Measurements from ENCODE around the gene COBLL1.
"Not testable (repeated sequence)": the region's sequence is repeated elsewhere in the genome, so short reads cannot be mapped to it uniquely, and the experiment has no call there.

The COBLL1 gene

GRCh38 chr2:164780611-164781178, 60.9 kb downstream of the COBLL1 start:
- no peak for DNase-seq

- no peak for DNase-seq
Measured at GRCh38 chr2:164779383-164780057, 62.1 kb downstream of the COBLL1 start.

GRCh38 chr2:164778723-164779122, 62.9 kb downstream of the COBLL1 start:
- no peak for DNase-seq

- no peak for DNase-seq
Measured at GRCh38 chr2:164777847-164778461, 63.7 kb downstream of the COBLL1 start.

DNA sequence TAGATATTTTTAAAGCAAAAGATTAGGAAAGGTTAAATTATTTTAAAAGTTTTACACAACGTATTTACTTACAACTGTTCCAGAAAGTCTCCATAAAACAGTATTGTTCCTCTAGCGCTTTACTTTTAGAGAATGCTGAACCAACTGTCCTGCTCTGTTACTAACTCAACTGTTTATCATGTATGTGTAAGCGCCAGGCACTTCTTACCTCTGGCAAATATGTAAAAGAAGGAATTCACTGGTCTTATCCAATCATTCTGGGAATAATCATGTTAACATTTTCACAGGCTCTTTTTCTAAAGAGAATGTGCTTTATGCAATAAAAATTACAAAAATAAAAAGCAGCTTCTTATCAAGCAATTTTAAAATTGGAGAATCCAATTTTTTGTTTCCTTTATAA, 68.0 kb downstream of the COBLL1 start:
- DNase-seq, result no peak

- no peak for DNase-seq
Measured at GRCh38 chr2:164773091-164773490, 68.5 kb downstream of the COBLL1 start.

- no peak for DNase-seq
Measured at GRCh38 chr2:164771897-164772296, 69.7 kb downstream of the COBLL1 start.

- no peak for DNase-seq
Measured at GRCh38 chr2:164770421-164770916, 71.2 kb downstream of the COBLL1 start.

DNA sequence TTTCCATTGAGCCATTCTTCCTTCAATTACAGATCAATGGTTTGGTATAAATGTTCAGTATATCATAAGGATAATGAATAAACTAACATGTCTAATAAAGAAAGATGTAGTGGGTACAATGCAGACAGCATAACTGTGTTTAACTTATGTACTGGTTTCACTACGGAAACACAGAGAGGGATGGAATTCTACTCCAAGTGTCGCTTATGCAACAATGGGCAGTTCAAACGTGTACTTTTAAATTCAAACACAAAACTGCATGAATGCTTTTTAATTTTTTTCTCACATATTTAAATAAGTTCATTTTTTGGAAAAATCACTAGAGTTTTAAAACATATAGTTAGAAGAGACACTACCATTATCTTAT, 74.7 kb downstream of the COBLL1 start:
- no peak for DNase-seq

DNA sequence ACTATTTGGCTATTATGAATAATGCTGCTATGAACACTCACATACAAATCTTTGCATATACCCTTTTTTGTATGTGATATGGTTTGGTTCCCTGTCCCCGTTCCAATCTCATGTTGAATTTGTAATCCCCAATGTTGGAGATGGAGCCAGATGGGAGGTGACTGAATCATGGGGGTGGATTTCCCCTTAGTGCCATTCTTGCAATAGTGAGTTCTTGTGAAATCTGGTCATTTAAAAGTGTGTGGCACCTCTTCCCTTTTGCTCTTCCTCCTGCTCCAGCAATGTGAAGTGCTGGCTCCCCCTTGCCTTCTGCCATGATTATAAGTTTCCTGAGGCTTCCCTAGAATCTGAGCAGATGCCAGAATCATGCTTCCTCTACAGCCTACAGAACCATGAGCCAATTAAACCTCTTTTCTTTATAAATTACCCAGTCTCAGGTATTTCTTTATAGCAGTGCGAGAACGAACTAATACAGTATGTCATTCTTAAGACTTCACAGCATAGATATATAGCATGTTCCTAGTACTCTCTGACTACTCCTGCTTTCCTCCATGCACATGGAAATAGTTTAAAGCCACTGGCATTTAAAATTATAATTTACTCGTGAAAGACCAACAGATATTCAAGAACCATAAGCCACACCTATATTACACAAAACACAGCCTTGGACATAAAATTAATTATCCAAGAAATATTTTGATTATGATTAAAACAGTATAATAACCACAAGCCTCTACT, 75.2 kb downstream of the COBLL1 start:
- DNase-seq, result no peak

DNA sequence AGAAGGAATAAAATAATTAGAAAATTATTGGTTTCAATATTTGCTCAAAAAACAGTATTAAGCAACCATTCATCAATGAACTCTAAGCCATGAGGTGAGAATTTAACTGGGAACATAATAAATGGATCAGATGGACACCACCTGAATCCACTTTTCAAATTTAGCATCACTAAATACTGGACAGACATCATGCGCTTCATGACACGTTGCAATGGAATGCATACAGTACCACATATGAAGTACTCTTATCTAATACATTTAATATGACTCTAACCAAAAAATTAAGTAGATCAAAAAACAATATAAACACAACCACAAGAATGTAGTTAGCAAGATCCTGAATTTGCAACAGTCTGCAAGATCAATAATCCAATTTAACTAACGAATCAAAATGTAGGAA, 76.6 kb downstream of the COBLL1 start:
- no peak for DNase-seq

- no peak for DNase-seq
Measured at GRCh38 chr2:164764474-164764873, 77.1 kb downstream of the COBLL1 start.

DNA sequence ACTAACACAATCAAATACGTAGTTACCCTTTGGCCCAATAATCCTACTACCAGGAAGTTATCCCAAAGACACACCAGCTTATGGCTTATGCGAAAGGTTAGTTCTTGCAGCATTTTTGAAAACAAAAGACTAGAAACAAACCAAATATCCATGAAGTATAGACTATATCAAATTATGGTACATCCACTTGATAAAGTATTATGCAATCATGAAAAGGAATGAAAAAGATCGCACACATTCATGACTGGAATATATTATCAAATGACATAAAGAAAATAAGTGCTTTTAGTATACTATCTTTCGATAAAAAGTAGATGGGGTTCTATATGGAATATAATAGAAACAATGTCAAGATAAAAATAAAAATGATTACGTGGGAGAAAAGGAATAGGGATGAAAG, 78.2 kb downstream of the COBLL1 start:
- DNase-seq, result no peak

- no peak for DNase-seq
Measured at GRCh38 chr2:164761737-164762460, 79.7 kb downstream of the COBLL1 start.

DNA sequence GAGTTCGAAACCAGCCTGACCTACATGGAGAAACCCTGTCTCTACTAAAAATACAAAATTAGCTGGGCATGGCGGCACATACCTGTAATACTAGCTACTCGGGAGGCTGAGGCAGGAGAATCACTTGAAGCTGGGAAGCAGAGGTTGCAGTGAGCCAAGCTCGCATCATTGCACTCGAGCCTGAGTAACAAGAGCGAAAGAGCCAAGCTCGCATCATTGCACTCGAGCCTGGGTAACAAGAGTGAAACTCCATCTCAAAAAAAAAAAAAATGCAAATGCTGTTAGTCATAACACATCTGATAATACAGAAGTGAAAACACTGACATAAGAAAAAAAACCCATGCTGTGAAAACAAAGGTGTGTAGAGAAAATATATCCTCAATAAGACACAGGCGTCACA, 80.4 kb downstream of the COBLL1 start:
- DNase-seq, result not testable (repeated sequence)

DNA sequence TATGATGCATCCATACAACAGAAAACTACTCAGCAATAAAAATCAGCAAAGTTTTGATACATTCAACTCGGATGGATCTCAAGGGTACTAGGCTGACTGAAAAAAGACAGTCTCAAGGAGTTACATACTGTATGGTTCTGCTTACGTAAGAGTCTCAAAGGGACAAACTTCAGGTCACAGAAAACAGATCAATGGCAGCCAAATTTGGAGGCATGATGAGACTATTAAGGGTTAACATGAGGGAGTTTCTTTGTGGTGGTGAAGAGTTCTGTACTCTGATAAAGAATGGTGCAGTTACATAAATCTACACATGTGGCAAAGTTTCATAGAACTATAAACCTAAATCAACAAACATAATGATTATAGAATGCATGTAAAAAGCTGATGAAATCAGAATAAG, 81.4 kb downstream of the COBLL1 start:
- no peak for DNase-seq

DNA sequence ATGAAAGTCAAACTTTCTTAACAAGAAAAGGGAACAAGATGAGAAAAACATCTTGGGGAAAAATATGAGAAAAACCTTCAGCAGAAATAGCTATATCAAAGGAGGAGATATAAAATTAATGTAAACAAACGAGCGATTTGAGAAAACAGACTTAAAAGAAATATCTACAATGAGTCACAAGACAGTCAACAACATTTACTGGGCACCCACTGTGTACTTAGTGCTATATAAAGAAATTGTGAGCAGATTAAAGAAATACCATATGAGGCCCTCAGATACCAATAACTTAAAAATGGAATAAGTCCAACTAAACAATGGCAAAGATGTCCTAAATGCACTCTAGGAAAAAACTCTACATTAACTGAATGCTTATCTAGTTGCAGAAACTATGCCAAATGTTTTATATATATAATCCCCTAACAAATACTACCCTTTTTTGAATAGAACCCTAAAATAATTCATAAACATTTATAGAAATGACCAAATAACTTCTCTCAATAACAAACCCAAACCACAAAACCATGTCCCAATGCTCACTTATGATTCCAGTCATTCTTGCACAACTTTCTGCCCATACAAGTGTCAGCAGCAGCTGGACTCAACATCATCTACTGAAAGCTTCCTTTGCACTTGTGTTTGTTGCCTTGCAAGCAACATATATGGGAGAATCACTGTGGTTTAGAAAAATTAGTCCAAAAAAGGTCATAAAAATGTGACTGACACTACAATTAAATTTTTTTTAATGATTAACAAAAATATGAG, 83.5 kb downstream of the COBLL1 start:
- no peak for DNase-seq

GRCh38 chr2:164756773-164757172, 84.8 kb downstream of the COBLL1 start:
- no peak for DNase-seq

GRCh38 chr2:164755952-164756351, 85.7 kb downstream of the COBLL1 start:
- no peak for DNase-seq

DNA sequence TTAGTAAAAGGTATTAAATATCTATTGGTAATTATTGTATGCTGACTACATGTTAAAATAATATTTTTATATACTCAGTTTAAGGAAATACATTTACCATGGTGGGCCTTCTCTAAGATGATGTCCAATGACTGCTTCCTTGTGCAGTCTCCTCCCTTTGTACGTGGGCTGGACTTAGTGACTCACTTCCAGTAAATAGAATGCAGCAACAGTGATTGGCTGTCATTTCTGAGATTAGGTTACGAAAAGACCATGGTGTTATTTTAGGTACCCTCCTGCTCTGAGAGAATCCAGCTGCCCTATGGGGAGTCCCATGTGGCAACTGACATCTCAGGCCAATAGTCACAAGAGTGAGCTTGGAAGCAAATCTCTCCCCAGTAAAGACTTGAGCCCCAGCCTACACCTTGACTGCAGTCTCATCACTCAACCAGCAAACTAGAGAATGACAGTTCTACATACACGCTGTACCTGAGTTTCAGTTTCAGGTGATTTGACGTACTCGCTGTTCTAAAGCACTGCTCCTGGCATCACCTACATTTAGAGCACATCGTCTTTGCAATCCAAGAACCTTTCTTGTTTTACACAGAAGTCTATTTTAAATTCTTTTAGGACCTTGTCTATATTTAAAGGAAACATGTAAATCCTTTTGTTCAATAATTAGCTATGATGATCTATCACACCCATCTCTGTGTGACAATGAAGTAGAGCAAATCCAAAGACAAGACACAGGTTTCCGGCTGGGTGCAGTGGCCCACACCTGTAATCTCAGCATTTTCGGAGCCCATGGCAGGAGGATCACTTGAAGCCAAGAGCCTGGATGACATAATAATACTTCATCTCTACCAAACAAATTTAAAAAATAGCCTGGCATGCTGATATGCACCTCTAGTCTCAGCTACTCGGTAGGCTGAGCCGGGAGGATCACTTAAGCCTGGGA, 87.2 kb downstream of the COBLL1 start:
- DNase-seq, result no peak

- DNase-seq, result no peak
Measured at GRCh38 chr2:164752956-164753355, 88.7 kb downstream of the COBLL1 start.

All from COR-L47 (cell line).